ENCODE data around the gene BCORL1.

The BCORL1 gene

GRCh38 chrX:130095249-130096030 is 113.0 kb downstream of the BCORL1 start:
- no peak for DNase-seq

DNA sequence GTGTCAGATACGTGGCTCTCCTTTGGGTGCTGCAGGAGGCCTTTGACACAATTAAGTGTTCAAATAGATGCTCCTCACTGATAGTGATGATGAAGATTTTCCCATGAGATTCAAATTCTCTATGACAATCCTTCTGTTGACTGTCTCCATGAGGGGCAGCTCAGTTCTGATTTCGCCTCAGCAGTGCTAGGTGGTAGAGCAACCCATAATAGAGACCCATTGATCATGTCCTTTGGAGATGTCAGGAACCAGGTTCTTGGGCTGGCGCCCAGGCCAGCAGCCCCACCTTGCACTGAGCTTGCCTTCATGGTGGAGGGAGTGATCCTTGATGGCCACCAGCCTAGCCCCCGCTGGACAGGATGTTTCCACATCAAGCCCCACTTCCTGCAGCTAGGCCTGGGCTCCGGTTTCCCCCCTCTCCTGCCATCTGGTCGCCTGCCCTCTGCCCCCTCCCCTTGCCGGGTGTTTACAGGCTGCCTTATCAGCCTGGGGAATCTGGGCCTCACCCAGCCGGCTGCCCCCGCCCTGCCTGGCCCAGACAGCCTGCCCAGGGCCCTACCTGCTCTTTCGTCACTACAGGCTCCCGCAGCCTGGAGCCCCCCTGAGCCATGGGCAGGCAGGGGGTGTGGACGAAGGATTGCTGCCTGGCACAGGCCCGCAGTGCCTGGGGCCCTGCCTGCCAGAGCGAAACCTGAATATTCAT is 115.2 kb downstream of the BCORL1 start:
- peak; percentile 55 for DNase-seq

DNA sequence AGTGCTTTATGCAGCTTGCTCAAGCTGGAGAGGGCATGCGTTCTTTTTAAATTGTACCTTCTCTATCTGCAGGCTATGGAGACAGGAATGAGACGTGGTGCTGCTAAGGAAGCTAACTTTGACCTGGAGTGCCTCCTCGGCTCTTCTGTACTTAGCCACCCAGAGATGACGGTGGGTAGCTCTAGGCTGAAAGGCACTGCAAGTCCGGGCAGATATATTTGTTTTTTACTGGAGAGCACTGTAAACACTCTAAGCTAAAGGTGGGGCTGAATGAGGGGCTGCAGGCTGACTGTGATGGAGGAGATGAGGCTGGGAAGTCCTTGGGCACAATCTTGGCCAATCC is 115.7 kb downstream of the BCORL1 start:
- no peak for DNase-seq

DNA sequence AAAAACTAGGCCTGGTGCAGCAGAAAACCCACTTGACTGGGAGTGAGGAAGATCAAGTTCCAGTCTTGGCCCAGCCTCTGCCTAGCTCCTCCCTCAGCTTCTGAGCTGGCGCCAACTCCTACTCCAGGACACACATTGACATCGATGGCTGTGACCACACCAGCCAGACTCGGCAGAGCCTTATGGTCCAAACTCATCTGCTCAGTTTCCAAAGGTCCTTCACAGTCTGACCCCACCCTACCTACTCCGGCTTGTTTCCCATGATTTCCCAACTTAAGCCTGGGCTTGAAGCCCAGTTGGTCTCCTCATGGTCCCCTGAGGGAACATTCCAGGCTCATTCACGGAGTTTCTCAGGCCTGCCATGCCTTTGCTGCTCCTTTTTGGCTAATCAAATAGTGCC is 117.7 kb downstream of the BCORL1 start:
- no peak for DNase-seq

- DNase-seq: no peak
Measured at GRCh38 chrX:130103605-130104004, 121.2 kb downstream of the BCORL1 start.

DNA sequence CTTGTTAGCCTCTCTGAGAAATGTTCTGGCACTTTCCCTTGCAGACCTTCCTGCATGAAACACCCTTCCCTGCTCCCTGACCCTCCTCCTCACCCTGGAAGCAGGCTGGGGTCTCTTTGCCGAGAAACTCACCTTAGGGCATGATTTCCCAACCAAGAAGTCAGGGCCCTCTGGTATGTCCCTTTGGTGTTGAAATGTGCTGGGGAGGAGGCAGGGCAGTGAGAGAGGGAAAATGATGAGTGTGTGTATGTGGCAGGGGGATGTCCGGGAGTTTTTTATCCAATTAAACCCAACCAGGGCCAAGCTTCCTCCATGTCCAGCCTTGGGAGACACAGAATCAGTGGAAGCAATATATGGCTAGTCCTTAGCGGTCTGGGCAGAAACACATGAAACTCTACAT is 122.8 kb downstream of the BCORL1 start:
- DNase-seq: no peak

GRCh38 chrX:130106071-130106470 is 123.6 kb downstream of the BCORL1 start:
- DNase-seq: no peak

All from CD4-positive, alpha-beta T cell treated with Interleukin-17A for 4 hours (primary cell).